ENCODE results near the gene SPRYD3.
A peak's percentile ranks its signal among the peaks of the same experiment; 100 is the strongest.
"Not testable (repeated sequence)": the region's sequence is repeated elsewhere in the genome, so short reads cannot be mapped to it uniquely, and the experiment has no call there.

SPRYD3 gene, protein sequence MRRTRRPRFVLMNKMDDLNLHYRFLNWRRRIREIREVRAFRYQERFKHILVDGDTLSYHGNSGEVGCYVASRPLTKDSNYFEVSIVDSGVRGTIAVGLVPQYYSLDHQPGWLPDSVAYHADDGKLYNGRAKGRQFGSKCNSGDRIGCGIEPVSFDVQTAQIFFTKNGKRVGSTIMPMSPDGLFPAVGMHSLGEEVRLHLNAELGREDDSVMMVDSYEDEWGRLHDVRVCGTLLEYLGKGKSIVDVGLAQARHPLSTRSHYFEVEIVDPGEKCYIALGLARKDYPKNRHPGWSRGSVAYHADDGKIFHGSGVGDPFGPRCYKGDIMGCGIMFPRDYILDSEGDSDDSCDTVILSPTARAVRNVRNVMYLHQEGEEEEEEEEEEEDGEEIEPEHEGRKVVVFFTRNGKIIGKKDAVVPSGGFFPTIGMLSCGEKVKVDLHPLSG

DNA sequence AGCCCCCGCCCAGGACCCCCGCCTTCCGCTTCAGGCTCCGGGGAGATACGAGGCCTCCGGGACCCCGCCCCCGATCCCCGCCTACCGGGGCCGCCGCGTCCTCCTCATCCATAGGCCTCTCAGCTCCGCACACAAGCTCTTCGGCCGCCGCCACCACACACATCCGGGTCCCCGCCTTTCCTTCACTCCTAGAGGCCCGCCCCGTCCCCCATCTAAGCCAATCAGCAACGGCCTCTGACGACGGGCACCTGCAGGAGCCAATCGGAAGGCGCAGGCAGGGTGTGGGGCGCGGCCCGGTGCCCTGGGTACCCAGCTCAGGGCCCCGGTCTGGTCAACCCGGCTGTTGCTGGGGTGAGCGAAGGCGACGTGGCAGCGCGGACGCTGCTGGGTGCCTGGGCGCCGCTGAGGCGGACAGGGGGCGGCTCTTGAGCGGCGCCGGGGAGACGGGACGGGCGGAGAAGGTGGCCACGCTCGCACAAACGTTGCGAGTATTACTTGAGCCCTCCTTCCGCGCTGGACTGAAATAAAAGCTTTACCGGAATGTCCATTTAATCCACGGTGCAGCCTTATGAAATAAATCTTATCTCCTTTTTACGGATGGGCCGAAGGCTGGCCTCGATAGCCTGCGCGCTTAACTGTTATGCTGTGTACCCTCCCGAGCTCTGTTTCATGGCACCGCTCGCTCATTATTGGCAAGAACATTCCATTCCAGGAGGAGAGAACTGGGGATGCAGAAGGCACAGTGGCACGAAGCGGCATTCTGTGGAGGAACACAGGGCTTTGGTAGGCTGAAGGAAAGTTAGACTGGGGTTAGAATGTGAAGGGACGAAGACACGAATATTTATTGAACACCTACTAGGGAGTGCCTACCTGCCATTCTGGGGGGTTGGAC, at the start of gene SPRYD3:
SPRYD3 (minus strand) TSS at position 165 of the 892 bp plus-strand sequence; CDS start at position 108, 57 bp downstream.
- peak; percentile 86 for DNase-seq

GRCh38 chr12:53127169-53127568, 48.0 kb upstream of the SPRYD3 start:
- no peak for DNase-seq

GRCh38 chr12:53124352-53124723, 45.1 kb upstream of the SPRYD3 start:
- no peak for DNase-seq

DNA sequence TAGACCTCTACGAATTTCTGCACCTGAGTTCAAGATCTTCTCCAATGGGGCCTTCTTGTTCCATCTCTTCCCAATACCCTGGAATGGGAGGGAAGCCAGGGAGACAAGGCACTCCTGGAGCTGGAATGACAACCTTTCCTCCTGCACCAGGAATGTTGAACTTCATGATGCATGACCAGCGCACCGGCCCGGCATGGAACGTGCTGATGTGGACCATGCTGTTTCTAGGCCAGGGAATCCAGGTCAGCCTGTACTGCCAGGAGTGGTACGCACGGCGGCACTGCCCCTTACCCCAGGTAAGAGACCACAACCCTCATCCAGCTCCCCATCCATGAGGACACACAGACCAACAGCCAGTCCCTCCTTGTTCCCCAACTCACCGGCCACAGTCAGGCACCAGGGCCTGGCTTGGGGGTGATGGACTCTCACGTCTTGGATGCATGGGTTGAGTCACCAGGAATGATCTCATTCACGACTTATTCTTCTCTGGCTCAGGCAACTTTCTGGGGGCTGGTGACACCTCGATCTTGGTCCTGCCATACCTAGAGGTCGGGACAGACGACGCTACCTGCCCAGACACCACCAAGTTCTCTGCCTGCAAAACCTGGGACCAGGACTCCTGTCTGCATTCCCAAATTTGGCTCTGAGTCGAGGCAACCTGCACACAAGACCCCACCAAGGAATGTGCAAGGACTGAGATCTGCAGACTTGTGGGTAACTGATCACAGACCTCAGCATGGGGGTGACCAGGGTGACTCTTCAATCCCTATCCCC, 44.6 kb upstream of the SPRYD3 start:
- DNase-seq: no peak

DNA sequence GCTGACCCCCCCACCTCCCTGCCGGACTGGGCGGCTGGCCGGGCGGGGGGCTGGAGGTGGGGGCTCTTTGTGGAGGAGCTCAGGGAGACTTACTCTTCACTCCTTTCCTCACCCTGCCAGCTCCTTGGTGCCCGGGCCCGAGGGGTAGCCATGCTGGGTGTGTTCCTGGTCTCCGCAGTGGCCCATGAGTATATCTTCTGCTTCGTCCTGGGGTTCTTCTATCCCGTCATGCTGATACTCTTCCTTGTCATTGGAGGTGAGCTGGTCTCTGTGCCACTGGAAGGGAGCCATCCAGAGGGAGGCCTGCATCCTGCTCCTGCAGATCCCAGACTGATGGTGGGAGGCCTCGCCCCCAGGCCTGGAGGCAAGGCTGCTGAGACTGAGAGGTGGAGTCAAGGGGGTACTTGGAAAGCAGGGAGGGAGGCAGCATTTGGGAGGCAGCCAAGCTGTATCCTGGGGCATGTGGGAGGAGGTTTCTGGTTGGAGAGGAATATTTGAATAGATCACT, 43.8 kb upstream of the SPRYD3 start:
- DNase-seq: no peak

DNA sequence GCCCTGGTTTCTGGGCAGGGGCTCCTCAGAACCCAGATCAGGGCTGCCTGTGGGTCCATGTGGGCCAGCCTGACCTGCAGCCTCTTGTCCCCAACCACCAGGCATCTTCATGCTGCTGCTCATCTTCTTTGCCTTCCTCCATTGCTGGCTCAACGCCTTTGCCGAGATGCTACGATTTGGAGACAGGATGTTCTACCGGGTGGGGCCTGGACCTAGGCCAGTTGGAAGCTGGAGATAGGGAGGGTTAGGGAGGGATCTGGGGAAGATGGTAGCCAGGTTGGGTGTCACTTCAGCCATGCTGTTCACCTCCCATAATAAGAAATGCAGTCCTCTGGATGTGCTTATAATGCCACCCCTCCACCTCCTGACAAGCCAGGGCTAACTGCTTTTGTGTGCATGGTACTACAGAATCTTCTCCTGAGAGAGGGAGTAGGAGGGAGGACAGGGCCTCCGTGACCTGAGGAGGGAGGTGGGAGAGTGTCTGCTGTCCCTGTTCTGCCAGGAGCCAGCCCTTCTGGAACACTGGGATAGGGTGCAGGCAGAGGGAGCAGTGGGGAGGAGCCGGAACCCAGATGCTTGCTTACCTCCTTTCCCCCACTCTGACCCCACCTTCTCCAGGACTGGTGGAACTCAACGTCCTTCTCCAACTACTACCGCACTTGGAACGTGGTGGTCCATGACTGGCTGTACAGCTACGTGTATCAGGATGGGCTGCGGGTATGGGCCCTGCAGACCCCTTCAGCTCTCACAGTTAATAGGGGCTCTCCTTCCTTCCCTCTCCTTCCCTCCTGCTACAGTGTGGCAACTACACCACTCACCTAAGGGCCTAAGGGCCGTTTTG, 41.7 kb upstream of the SPRYD3 start:
- DNase-seq: no peak

DNA sequence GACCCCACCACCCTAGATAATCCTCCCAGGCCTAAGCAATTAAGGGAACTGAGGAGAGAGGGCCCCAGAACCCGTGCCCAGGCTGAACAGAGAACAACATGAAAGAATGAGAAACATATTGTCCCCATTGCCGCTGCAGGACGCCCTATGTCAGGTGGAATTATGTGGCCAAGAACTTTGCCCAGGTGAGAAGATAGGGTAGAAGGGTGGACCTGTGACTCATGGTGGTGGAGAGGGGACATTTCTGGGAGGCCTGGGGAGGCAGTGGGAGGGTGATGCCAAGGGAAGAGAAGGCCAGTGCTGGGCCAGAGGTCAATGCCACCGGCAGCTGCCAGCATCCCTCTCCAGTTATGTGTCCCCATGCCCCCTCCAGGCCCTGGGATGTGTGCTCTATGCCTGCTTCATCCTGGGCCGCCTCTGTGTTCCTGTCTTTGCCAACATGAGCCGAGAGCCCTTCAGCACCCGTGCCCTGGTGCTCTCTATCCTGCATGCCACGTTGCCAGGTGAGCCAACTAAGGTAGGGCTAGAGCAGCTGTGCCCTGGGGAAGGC, 39.6 kb upstream of the SPRYD3 start:
- no peak for DNase-seq

GRCh38 chr12:53115891-53116648, 36.9 kb upstream of the SPRYD3 start:
- DNase-seq: no peak

GRCh38 chr12:53115112-53115890, 36.1 kb upstream of the SPRYD3 start:
- no peak for DNase-seq

DNA sequence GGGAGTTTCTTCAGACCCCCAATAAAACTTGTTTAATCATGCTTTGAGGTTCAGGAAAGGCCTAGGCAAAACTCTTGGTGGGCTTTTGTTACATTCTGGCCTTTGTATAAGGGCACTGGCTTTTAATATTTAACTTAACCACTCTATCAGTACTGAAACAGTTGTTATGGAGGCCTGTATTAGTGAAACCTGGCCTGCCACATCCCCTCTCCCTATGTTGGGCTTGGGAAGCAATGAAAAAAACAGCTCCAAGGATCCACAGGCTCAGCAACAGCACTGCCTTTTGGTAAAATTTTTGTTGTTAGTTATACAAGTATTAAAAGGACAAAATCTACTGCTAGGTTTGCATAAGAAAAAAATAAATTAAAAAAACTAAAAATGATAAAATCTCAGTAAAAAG, 34.8 kb upstream of the SPRYD3 start:
- DNase-seq: no peak

DNA sequence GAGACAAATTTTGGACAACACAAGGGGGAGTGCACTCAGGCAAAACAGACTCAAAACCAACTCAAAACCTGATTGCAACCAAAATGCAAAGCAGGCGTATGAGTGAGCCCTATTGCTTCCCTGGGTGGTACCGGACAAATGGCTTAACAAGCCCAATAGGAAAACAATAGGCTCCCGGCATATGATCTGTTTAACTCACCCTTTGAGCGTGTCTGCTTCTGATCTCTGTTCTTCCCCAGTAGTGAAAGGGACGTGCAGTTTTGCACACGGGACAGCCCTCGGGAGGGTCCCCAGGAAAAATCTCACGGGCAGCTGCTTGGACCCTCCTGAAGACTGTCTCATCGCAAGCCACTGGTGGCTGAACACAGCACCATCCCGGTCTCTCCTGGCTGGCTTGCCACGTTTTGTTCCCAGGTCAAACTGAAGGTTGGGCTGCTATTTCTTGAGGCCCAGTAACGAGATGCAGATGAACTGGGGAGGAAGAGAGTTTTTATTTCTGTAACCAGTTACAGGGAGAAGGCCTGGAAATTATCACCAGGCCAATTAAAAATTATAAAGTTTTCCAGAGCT, 34.0 kb upstream of the SPRYD3 start:
- DNase-seq: no peak

- DNase-seq: not testable (repeated sequence)
Measured at GRCh38 chr12:53112431-53112830, 33.2 kb upstream of the SPRYD3 start.

DNA sequence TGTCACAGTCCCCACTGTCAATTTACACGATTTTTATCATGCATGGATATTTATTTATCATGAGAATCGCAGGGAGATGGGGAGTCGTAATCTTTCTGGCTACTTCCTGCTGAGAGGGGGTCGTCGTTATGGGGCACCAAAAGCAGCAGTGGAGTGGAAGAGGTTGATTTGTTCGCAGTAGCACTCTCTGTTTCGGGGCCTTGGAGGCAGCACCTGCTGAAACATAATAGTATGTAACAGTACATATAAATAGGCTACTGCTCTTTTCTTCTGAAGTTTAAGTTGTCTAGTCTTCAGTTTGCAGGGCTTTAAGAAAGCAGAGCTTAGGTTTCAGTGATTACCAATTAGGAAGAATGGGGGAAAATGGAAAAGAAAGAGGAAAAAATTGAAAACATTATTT, 27.9 kb upstream of the SPRYD3 start:
- no peak for DNase-seq

- DNase-seq: no peak
Measured at GRCh38 chr12:53105712-53106439, 26.7 kb upstream of the SPRYD3 start.

DNA sequence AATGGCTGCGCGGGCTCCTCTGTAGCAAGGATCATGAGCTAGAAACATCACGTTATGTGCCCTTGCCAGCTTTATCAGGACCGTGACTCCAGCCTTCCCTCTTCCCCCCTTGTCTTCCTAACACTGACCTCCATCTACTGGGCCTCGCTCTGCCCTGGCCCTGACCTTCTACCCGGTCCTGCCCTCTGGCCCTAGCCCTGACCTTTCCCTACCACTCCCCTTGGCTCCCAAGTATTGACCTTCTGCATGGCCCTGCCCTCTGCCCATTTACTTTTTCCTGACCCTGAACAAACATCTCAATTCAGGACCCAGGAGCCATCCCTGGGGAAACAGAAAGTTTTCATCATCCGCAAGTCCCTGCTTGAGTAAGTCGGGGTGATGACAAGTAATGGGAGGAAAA, 26.1 kb upstream of the SPRYD3 start:
- no peak for DNase-seq

DNA sequence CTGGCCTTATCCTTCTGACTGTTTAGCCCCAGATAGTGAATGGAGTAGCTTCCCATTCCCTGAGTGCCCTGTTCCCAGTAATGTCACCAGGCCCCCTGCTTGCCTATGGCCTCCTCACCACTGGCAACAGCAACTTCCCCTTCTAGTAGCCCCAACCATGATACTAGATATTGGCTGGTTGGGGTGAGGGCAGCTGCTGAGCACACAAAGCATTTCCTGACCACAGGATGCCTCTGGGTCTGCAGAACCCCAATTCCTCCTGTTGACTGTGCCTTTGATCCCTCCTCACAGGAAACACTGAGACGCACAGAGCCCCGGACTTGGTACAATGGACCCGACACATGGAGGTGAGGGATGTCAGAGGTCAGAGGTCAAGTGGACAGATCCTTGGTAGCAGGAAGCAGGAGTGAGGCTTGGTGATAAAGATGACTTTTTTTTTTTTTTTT, 24.7 kb upstream of the SPRYD3 start:
- no peak for DNase-seq

- DNase-seq: no peak
Measured at GRCh38 chr12:53102883-53103807, 24.0 kb upstream of the SPRYD3 start, which contains the start of gene SOAT2. SOAT2 (plus strand) TSS chr12:53103486; CDS start chr12:53103578, 92 bp downstream.

Measured in NCI-H187 treated with DMSO at 0.1 percent for 48 hours (cell line).